GM18519 (cell line): ENCODE data around the gene FOXJ3.
A peak's percentile ranks its signal among the peaks of the same experiment; 100 is the strongest.
"Not testable (repeated sequence)": the region's sequence is repeated elsewhere in the genome, so short reads cannot be mapped to it uniquely, and the experiment has no call there.

Source experiments
- ATAC-seq: cut with Tn5 transposase; IDR thresholded peaks from one replicate; pipeline ENCODE4 v1.9.1; 2021; ENCODE audit warnings: mild to moderate bottlenecking, moderate library complexity; ENCODE audit not compliant: unreplicated experiment, low FRiP score

The FOXJ3 gene

DNA sequence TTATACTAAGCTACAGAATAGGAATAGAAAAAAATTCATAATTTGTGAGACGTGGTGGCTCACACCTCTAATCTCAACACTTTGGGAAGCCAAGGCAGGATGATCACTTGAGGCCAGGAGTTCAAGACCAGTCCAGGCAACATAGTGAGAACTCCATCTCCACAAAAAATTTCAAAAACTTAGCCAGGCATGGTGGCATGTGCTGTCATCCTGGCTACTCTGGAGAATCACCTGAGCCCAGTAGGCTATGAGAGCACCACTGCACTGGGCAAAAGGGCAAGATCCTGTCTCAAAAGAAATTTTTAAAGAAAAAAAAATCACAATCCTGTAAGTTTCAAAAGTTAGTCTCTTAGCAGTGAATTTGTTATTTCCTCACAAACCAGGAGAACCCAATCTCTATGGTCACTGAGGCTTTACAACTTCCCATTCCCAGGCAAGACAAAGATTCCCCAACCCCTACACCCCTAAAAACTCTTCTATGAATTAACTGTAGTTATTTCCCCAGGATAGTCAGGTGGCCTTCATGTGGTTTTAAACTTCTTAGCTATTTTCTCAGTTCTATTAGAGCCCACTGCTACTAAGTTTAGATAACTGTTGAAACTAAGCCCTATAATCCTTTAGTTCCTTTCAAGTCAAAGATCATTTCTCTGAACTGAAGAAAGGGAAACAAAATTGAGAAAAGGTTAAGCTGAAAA lies 74.5 kb downstream of the FOXJ3 start:
- no peak for ATAC-seq

DNA sequence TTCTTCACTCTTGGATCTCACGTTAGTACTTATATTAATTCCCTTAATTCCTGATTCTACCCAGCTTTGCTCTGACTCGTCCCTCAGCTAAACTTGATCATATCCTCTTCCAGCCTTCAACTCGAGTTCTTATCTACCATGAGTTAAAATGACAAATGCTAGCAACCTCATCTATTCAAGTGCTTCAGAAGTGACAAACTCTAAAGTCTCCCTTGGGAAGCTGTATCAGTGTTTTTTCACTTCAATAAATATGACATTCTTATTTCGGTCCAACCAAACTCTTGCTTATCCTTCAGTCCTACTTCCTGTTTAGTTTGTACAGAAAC lies 75.3 kb downstream of the FOXJ3 start:
- ATAC-seq = peak; percentile 11

DNA sequence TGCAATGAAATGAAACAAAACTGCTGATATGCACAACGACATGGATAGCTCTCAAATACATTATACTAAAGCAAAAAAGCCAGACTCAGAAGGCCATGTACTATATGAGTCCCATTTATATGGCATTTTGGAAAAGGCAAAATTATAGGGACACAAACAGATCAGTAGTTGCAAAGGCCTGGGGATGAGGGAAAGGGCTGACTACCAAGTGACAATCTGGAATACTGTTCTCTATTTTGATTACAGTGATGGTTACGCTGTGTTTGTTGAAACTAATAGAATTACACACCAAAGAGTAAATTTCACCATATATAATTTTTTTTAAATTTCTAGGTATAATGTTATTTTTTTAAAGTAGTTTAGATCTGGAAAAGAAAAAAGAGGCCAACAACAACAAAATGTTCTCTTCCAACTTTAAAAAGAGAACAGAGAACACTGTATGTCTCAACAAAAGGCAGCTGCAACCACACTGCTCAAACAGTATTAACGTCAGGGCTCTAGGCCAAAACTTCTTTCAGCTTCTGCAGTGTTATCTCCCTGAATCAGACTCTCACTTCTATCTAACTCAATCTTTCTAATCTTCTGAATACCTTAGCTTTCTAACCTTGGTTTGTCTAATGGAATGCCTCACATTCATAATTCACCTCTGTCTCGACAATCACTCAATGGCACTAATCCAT lies 75.8 kb downstream of the FOXJ3 start:
- ATAC-seq = peak; percentile 66

DNA sequence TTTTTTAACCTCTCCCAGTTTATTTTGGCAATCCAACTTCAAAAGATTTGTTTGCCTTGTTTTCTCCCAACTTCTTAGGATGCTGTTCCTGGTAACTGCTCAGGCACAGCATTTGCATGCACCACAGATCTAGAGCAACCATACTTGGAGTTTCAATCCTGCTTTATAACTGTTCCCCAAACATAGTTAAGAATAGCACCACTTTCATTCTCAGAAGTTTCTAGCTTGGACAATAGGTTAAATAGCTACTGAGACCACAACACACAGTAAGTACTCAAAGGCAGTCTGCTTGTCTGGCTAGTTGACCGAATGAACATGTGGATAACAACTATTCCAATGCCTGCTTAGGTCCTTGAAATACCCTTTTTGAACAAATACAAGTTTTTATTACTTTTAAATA lies 76.8 kb downstream of the FOXJ3 start:
- ATAC-seq = no peak

DNA sequence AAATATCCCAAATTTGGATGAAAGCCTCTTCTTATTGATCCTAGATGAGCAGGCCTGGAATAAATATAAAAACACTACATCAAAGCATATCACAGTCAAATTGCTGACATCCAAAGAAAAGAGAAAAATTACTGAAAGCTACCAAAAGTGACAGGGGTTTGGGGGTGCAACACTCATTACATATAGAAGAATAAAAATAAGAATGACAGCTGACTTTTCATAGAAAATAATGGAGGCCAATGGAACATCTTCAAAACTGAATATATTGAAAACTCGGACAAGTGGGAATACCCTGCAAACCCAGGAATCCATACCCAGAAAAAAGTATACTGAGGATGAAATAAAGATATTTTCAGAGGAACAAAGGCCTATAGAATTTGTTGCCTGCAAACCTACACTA lies 84.0 kb downstream of the FOXJ3 start:
- ATAC-seq = no peak

DNA sequence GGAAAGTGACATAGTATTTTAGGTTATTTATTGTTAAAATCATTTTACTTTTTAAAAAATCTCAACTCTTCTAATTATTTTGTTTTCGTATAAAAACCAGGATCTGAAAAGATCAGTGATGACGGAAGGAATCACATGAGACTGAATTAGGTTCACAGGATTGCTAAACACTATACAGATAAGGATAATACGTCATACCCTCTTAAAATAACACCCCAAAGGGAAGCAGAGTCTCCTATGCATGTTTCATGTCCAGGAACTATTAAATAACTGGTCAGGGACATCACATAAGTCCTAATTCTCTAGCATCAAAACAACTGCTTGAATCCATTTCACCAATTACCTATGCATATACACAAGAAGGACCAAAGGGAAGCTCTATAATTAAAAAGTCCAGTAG lies 84.9 kb downstream of the FOXJ3 start:
- ATAC-seq = no peak

DNA sequence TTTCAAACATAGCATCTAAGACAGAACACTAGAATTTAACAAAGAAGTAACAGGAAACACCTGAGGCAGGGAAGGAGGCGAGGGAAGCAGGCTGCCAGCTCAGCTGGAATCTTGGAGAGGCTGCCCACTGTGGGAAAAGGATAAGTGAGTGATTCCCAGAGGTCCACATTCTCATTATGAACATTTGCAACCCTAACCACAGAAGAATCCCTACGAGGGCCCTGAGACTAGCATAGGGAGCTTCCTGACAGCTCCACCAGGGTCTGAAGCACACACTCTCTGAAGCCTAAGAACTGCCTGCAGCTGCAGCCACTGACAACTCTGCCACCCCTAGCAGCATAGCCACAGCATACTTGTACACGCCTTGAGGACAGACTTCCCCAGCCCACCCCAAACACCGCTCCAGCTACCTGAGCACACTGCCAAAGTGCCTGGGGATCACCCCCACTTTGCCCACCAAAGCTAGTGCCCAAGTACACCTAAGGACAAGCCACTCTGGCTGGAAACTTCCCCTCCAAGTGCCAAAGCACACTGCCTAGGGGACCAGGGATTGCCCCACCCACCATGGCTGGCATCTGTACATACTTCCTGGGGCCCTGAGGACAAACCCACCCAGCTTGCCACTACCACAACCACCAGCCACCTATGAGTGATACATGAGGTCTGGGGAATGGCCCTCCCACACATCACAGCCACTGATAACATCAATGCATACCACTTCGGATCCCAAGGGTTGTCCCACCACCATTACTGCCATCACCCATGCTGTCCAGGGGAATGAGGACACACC lies 93.9 kb downstream of the FOXJ3 start:
- ATAC-seq = no peak

DNA sequence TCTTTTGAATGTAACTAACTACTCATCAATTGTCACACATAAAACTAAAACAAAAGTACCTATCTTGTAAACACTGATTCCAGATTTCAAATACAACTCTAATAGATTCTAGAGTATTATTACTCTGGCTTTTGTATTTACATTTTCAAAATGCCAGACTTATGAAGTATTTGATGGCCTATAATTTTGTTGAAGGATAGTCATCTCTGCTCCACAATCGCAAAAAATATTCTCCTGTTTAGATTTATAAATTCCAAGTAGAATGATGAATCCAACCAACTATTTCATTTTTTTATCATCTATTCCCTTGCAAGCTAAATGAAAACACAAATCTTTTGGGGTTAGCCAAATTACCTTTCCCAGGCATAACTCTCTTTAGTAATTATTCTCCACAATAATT lies 95.5 kb downstream of the FOXJ3 start:
- ATAC-seq = no peak

DNA sequence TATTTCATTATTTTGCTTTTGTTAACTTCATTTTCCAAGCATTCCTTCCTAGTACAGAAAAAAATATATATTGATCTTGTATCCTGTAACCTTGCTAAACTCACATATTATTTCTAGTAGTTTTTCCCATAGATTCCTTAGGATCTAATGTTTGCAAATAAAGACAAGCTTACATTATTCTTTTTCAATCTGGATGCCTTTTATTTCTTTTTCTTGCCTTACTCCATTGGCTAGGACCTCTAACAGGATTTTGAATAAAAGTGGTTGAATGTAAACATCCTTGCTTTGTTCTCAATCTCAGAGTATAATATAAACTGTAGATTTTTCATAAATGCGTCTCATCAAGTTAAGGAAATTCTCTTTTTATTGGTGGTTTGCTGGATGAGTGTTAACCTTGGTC lies 96.0 kb downstream of the FOXJ3 start:
- ATAC-seq = no peak

DNA sequence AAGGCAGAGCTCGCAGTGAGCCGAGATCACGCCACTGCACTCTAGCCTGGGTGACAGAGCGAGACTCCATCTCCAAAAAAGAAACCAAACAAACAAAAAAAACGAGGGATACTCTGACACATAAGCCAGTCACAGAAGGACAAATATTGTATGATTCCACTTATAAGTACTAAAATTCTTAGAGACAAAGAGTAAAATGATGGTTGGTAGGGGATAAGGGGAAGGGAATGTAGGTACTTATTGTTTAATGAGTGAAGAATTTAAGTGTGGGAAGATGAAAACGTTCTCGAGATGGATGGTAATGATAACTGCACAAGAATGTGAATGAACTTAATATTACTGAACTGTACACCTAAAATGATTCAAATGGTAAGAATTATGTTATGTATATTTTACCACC lies 103.8 kb downstream of the FOXJ3 start:
- ATAC-seq = no peak

DNA sequence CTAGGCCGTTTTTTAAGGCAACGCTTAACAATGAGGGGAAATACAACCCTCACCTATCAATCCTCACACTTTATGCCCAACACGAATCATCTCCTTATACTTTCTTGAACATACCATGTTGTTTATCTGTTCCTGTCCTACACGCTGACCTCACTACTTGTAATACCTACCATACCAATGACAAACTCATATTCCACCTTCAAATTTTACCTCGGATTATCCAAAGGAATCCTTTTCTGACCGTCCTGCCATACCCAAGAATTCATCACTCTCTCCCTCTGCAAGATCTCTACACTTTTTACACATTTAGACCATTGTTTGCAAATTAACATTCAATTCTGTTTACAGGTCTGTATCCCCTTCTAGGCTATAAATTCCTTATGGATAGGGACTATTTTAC lies 106.1 kb downstream of the FOXJ3 start:
- no peak for ATAC-seq

DNA sequence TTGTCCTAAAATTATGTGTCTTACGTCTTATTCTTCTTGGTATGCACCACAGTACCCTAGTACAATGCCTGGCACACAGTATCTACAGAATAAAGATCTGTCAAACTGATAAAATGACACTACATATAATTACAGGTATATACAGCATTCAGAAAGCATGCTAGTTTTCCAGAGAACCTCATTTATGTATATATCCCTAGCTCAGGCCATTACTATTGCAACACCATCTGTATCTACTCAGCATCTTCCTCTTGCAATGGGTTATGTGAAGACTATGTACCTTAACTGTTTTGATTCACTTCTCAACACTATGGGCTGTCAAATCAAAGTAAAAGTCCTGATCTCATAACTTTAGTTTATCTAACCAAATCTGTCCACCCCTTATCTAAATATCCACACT lies 112.0 kb downstream of the FOXJ3 start:
- ATAC-seq = no peak

DNA sequence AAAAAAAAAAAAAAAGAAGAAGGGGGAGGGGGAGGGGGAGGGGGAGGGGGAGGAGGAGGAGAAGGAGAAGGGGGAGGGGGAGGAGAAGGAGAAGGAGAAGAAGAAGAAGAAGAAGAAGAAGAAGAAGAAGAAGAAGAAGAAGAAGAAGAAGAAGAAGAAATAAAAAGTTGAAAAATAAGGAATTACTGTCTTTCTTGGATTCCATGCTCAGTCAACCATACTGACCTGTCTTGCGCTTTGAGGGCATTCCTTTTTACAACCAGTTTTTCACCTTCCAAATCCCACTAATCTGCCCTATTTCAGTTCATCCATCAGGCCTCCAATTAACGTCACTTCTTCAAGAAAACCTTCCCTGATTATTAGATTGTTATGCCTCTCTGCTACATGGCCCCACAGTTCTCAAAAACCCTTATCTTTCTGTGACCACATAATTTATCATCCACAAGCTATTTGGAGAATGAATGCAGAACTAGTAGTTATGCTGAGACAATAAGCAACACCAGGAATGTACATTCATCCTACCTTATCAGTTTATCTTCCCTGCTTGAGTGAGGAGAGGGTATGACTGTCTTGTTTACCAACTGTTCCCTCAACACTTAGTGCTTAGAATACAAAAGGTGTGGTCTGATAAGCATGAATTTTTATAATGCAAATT lies 113.0 kb downstream of the FOXJ3 start:
- ATAC-seq = no peak

DNA sequence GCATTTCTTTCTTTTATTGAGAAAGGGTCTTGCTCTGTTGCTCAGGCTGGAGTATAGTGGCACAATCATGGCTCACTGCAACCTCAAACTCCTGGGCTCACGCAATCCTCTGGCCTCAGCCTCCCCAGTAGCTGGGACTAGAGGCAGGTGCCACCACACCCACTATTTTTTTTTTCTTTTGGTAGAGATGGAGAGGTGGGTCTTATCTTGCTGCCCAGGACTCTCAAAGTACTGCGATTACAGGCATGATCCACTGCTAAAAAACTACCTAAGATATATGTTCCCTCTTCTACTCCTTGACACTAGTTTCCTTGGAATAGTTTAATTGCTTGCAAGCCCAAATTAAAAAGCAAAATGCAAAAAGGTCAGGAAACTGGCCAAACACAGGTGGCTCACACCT lies 113.6 kb downstream of the FOXJ3 start:
- ATAC-seq = no peak

DNA sequence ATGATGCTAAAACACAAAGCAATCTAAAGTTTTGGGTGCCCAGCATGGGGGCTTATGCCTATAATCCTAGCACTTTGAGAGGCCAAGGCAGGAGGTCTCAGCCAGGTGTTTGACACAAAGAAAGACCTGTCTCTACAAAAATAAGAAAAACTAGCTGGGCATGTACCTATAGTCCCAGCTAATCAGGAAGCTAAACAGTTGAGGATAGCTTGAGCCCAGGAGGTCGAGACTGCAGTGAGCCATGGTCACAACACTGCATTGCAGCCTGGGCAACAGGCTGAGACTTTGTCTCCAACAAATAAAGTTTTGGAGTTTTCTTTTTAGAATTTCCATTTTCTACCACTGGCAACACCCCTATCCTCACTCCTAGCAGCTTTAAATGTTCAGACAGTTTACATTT lies 115.4 kb downstream of the FOXJ3 start:
- ATAC-seq = no peak

DNA sequence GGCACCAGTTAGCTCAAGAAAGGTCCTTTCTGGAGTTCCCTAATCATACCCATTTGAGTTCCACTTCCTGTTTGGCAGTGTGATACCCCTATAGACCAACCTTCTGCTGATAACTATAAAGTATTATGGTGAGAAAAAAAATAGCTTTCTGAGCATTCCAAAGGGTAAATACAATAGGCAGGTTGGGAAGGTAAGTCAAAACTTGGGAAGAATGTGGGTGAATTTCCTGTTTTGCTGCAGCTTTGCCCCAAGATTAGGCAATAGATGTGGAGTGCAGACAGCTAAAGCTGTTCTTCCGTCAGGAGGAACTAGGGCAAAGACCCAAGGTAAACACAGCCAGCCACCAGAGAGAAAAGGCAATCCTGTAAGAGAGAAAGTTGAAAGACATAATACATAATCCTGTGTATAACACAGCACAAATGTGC lies 120.6 kb downstream of the FOXJ3 start:
- no peak for ATAC-seq

DNA sequence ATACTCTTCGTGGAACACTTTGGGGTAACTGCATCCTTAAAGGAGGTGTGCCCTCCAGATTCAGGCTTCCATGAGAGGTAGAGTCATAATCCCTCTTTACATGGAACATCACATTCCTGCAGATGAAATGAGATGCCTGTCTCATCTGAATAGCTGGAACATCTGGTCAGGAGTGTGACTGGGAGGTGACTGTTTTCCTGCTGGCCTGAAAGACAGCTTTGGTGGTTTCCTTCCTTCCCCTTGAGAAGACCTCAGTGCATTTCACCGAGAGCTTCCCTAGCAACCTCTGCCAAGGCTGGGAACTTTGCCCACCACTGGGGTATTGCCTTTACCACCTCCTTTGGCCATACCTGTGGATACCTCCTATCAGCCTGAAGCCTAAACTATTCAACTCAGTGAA lies 123.8 kb downstream of the FOXJ3 start:
- no peak for ATAC-seq

DNA sequence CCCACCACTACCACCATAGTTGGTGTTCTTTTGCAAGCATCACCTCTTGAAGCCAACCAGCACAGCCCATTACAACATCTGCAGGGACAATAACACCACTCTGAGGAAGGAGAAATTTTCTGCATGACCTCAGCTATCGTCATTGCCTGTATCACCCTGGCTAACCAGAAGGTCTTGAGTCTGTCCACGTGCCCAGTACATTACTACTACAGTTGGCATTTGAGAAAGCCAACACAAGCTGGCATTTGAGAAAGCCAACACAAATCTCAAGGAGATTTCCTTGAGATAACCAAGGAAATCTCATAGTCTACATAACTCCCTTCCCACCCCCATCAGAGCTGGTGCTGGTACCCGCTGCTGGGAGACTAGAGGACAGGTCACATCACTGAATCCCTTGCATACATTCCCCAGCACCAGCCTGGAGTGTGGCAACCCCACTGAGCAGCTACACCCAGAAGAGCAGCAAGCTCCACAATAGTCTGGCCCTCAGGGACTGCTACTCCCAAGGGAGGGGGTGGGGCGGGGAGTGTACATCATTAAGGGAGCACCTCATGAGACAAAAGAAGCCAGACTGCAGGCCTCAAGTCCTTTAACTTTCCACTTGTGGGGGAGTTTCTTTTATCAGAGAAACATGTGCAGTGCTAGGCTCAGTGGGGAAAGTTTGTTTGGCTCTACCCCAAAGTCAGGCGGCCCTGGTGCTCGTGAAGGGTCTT lies 124.5 kb downstream of the FOXJ3 start:
- no peak for ATAC-seq

DNA sequence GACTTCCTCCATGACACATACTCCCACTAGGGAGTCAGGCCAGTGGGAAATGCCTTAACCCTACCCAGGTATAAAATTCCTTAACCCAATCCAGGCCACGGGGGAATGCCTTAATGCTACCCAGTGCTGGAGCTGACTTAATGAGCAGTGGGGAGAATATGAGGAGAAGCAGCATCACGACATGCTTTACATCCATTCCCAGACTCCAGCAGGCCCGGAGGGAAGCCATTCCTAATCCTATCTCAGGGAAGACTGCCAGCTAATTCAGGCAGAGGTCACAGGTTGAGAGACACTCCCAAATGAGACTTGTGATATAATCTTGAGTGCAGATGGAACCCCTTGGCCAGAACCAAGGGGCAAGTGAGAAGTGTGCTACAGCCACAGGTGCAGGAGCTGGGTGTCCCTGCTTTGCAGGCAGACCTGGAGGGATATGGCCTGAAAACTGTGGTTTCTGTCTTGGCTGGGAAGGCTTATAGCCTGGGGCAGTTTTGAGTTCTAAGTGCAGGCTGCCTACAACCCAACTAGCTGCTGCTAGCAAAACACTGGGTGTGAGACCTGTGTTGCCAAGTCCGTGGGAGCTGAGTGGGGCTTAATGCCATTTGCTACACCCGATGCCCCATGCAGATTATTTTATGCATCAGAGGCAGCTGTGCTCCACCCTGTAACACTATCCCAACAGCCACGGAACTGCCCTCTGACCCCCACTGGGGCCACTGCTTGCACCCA lies 125.3 kb downstream of the FOXJ3 start:
- no peak for ATAC-seq

DNA sequence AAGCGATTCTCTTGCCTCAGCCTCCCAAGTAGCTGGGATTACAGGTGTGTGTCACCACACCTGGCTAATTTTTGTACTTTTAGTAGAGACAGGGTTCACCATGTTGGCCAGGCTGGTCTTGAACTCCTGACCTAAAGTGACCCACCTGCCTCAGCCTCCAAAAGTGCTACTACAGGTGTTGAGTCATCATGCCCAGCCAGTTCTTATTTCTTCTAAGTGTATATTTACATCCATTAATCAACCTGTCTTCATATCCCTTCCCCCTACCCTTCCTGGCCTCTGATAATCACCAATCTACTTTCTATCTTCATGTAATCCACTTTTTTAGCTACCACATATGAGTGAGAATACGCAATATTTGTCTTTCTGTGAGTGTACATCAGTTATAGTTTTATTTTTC lies 128.1 kb downstream of the FOXJ3 start:
- ATAC-seq = not testable (repeated sequence)
